Measurements from ENCODE around the gene ING5.

Gene ING5

GRCh38 chr2:241668839-241669238, 33.0 kb upstream of the ING5 start:
- no peak for TF ChIP-seq CTCF (IDR thresholded peaks at IDR 0.05)

DNA sequence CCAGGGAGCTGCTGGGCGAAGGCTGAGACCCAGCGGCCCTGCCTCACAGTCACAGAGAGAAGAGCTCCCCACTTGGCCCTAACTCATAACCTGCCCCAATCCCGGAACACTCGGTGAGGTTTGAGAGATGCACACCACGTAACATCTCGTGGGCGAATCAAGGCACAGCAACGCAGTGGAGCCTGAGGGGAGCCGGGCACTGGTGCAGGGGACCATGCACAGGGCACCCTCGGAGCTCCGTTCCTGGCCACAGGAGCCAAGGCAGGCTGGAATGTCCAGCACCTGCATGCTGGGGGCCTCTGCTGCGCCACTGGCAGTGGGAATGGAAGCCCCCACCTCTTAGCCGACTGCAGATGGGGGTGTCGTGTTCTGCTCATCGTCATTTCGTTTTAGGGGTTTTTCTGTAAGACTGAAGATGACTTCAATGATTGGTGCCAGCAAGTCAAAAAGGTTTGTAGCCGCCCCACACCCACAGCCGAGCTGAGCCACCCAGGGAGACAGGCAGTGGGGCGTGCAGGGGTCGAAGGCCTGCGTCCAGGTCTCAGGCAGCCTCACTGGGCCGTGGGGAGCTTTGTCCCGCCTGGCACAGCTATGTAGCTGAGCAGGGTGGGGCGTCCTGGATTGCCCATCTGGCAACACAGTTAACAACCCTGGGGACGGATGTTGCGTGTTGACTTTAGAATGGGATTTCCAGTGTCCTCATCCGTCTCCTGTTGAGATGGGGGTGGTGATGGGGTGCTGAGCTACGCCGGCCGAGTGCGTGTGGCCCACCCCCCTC, 31.3 kb upstream of the ING5 start:
- TF ChIP-seq CTCF (IDR thresholded peaks at IDR 0.05) = no peak

DNA sequence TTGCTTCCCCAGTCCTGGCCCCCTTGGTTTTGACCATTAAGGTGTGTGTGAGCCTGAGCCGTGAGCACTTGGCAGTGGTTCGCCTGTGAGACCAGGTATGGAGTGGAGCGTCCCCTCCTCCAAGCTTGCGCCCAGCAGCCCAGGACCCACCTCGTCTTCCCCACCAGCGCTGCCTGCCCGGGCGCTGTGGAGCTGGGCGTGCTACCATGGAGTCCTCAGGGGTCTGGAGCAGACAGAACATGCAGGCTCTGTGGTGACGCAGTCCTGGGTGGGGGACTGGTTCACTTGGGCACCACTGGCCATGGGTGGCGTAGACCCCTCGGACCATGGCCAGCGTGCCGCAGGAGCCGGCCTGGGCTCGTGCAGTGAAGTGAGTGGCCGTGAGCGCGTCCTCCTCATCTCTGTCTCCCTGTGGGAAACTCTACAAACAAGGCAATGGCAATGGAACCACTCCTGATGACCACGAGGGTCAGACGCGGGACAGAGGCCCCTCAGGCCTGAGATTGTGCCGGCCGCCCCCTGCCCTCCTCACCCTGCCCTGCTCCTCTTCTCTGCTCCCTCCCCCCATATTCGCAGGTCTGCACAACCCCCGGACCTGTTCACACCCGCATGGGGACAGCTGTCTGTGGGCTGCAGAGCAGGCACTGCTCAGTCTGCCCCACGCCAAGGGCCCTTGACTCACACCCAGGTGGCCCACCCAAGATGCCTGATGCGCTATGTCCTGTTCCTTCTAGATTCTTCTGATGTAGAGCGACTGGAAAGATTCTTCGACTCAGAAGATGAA, 30.2 kb upstream of the ING5 start:
- TF ChIP-seq CTCF (IDR thresholded peaks at IDR 0.05) = no peak

DNA sequence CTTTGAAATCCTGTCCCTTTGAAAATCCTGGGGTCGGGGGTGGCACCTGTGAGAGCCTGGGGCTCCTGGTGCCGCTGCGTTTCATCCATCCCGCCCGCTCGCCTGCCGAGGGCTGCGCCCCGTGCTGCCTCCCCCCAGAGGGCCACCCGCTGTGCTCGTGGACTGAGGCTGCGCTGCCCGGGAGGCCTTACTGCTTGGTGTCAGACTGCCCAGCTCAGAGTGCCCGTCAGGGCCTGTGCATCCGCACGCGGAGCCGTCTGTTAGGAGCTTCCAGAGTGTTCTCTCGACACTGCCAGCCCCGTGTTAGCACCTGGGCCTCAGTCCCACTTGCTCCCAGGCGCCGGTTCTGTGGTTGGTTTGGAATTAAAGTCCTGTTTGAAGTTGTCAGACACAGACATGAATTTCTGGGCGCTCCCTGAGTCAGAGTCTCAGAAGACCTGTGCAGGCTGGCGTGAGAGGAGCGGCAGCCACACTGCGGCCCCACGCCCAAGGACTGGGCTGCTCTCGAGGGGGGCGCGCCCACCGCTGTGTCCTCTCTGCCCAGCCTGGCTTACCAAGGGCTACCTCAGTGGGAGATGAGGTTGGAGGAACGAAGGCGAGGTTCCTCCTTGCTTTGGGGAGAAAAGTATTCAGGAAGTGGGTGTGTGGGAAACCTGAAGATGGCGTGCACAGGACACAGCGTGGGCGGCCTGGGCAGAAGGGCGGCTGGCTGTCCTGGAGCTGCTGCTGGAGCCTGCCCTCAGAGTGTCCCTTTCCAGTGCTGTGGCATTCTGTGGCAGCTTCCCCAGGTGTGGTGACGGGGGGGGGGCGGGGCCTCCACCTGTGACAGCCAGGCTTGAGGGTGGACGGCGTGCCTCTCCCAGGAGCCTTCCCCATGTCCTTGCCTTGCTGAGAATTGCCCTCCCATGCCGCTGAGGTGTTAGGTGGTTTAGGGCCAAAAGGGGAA, 29.3 kb upstream of the ING5 start:
- TF ChIP-seq CTCF (IDR thresholded peaks at IDR 0.05) = no peak

GRCh38 chr2:241673189-241673663, 28.6 kb upstream of the ING5 start:
- TF ChIP-seq CTCF (IDR thresholded peaks at IDR 0.05) = no peak

GRCh38 chr2:241673797-241674725, 27.8 kb upstream of the ING5 start:
- no peak for TF ChIP-seq CTCF (IDR thresholded peaks at IDR 0.05)

All from LNCAP (cell line).